PC-3 (cell line): Measurements from ENCODE around the gene RANBP1.

Experiments used
- CTCF ChIP-seq: fragments of 300-600 bp; sonication (generic); conservative IDR thresholded peaks from 2 replicates; pipeline ENCODE4 v1.5.1; 2017; ENCODE audit warnings: antibody characterized with exemption, low read depth, mild to moderate bottlenecking, low read length
- EZH2phosphoT487 ChIP-seq: fragments of 300-600 bp; sonication (generic); IDR thresholded peaks from 2 replicates; pipeline ENCODE4 v1.6.1; 2018; ENCODE audit warnings: mild to moderate bottlenecking, antibody characterized with exemption, low read length, borderline replicate concordance

GRCh38 chr22:20125201-20126174 is 9.6 kb downstream of the RANBP1 start:
- TF ChIP-seq CTCF, result no peak
- no peak for TF ChIP-seq EZH2phosphoT487
